HCT116 (cell line): ENCODE results near the gene BRSK2. TPM values are rescaled to one million over a fixed set of nuclear protein-coding genes. Genes with fewer than 3 reads are reported as not detected.

Source experiments
- ATAC-seq: fragments of 200-7000 bp; cut with Tn5 transposase; 2 replicates; pipeline ENCODE4 v1.9.1; 2020; ENCODE audit warnings: mild to moderate bottlenecking, moderate library complexity
- BruUV-seq: library from RNA; stranded (reverse); fragments of 400-500 nt; replicated peaks from 2 replicates; lab custom pipeline; 2021; lab: Mats Ljungman, UMichigan
- CTCF ChIA-PET: fragments of 300-600 bp; sonication (Branson Sonifier 250); formaldehyde crosslinking; loops from one replicate; lab custom pipeline; 2021; ENCODE audit warnings: antibody characterized with exemption; lab: Charles Lee
- POLR2A ChIA-PET: fragments of 300-600, 350-600 bp; sonication (Branson Sonifier 250); formaldehyde crosslinking; loops from one replicate; lab custom pipeline; 2021; ENCODE audit warnings: antibody characterized with exemption; lab: Charles Lee
- RAD21 ChIA-PET, 2 experiments: fragments of 300-600 bp; sonication (Branson Sonifier 250); formaldehyde crosslinking; loops; one replicate each; lab custom pipeline; 2023; ENCODE audit warnings: low total read pairs in 2 of 2; ENCODE audit not compliant: uncharacterized antibody in 2 of 2, unreplicated experiment in 2 of 2, low non-redundant PET in 1 of 2; lab: Charles Lee
- DNase-seq: peaks from one replicate; pipeline ENCODE4 v3.0.0-alpha.2; 2010; ENCODE audit warnings: low read depth, low spot score
- H2AFZ ChIP-seq: fragments of 200-600 bp; shearing (Covaris generic), sonication (generic); 2 replicates; pipeline ENCODE4 v1.6.1; 2017; ENCODE audit warnings: low read depth, mixed run types, mixed read lengths, antibody characterized with exemption, low read length; ENCODE audit not compliant: poor library complexity, severe bottlenecking
- H3K27ac ChIP-seq: 2 replicates; pipeline ENCODE4 v1.5.1; 2012; ENCODE audit warnings: low read depth, low read length
- H3K27me3 ChIP-seq: fragments of 200-600 bp; sonication (generic); 2 replicates; pipeline ENCODE4 v1.6.1; 2016; ENCODE audit warnings: mixed run types, low read length, mixed read lengths; ENCODE audit not compliant: insufficient read depth
- H3K36me3 ChIP-seq, 2 experiments: fragments of 200-500 bp in 1 of 2; fragments of 200-600 bp in 1 of 2; sonication (Bioruptor generic) in 1 of 2; sonication (generic) in 1 of 2; 2 replicates each; pipeline versions ENCODE4 v1.5.1 to v1.6.1; 2014 to 2016; ENCODE audit warnings: low read length in 2 of 2, inconsistent platforms in 1 of 2, mixed read lengths in 1 of 2, mixed run types in 1 of 2; ENCODE audit not compliant: insufficient read depth in 2 of 2, control insufficient read depth in 1 of 2
- H3K4me1 ChIP-seq, 2 experiments: fragments of 200-600 bp in 1 of 2; sonication (generic) in 1 of 2; 2 replicates each; pipeline versions ENCODE4 v1.5.1 to v1.6.1; 2012 to 2017; ENCODE audit warnings: low read length in 2 of 2, inconsistent platforms in 1 of 2, mild to moderate bottlenecking in 1 of 2, mixed read lengths in 1 of 2, mixed run types in 1 of 2, moderate library complexity in 1 of 2; ENCODE audit not compliant: insufficient read depth in 2 of 2, control insufficient read depth in 1 of 2
- H3K4me2 ChIP-seq: fragments of 200-600 bp; sonication (generic); 2 replicates; pipeline ENCODE4 v1.6.1; 2017; ENCODE audit warnings: mixed run types, low read length, mixed read lengths
- H3K4me3 ChIP-seq, 2 experiments: fragments of 200-600 bp in 1 of 2; sonication (generic) in 1 of 2; replicated peaks in 1 of 2; 2 replicates each; pipeline ENCODE4 v1.5.1; 2011 to 2016; ENCODE audit warnings: low read length in 2 of 2, control low read depth in 1 of 2, low read depth in 1 of 2, mild to moderate bottlenecking in 1 of 2, mixed read lengths in 1 of 2, mixed run types in 1 of 2
- H3K79me2 ChIP-seq: fragments of 200-600 bp; sonication (generic); 2 replicates; pipeline ENCODE4 v1.6.1; 2017; ENCODE audit warnings: mild to moderate bottlenecking, mixed run types, low read length, moderate library complexity, mixed read lengths; ENCODE audit not compliant: insufficient read depth
- H3K9ac ChIP-seq: fragments of 200-600 bp; sonication (generic); 2 replicates; pipeline ENCODE4 v1.6.1; 2016; ENCODE audit warnings: low read length, mixed read lengths
- H3K9me2 ChIP-seq: fragments of 200-600 bp; sonication (generic), shearing (Covaris generic); 2 replicates; pipeline ENCODE4 v1.6.1; 2017; ENCODE audit warnings: mixed run types, mild to moderate bottlenecking, moderate library complexity; ENCODE audit not compliant: insufficient read depth
- H3K9me3 ChIP-seq, 2 experiments: fragments of 200-500 bp in 1 of 2; fragments of 200-600 bp in 1 of 2; sonication (Bioruptor generic) in 1 of 2; sonication (generic) in 1 of 2; 2 replicates each; pipeline ENCODE4 v1.6.1; 2014 to 2017; ENCODE audit warnings: low read length in 2 of 2, mixed read lengths in 2 of 2, inconsistent platforms in 1 of 2, low read depth in 1 of 2, mild to moderate bottlenecking in 1 of 2, mixed run types in 1 of 2, moderate library complexity in 1 of 2; ENCODE audit not compliant: control insufficient read depth in 1 of 2, insufficient read depth in 1 of 2
- H4K20me1 ChIP-seq: fragments of 200-600 bp; sonication (generic), shearing (Covaris generic); 2 replicates; pipeline ENCODE4 v1.6.1; 2017; ENCODE audit warnings: mixed run types, mild to moderate bottlenecking, moderate library complexity; ENCODE audit not compliant: insufficient read depth
- CBX3 ChIP-seq: IDR thresholded peaks from 2 replicates; pipeline ENCODE4 v1.6.1; 2012; ENCODE audit warnings: low read depth
- CEBPB ChIP-seq: IDR thresholded peaks from 2 replicates; pipeline ENCODE4 v1.6.1; 2012; ENCODE audit warnings: low read depth
- ELF1 ChIP-seq: IDR thresholded peaks from 2 replicates; pipeline ENCODE4 v1.6.1; 2012; ENCODE audit warnings: low read depth, borderline replicate concordance
- JUND ChIP-seq: IDR thresholded peaks from 2 replicates; pipeline ENCODE4 v1.6.1; 2012
- POLR2AphosphoS5 ChIP-seq: IDR thresholded peaks from 2 replicates; pipeline ENCODE4 v1.6.1; 2011; ENCODE audit warnings: mild to moderate bottlenecking, low read depth, low read length, moderate library complexity
- RAD21 ChIP-seq: IDR thresholded peaks from 2 replicates; pipeline ENCODE4 v1.6.1; 2012; ENCODE audit warnings: low read depth, mild to moderate bottlenecking
- SIN3A ChIP-seq: IDR thresholded peaks from 2 replicates; pipeline ENCODE4 v1.6.1; 2012; ENCODE audit warnings: low read depth
- SP1 ChIP-seq: IDR thresholded peaks from 2 replicates; pipeline ENCODE4 v1.6.1; 2012; ENCODE audit warnings: low read depth
- SRF ChIP-seq: IDR thresholded peaks from 2 replicates; pipeline ENCODE4 v1.6.1; 2012; ENCODE audit warnings: low read depth
- TCF7L2 ChIP-seq: IDR thresholded peaks from 2 replicates; pipeline ENCODE4 v1.7.0; 2011; ENCODE audit warnings: borderline replicate concordance, inconsistent platforms; ENCODE audit not compliant: insufficient read depth, insufficient read length; ENCODE audit errors: extremely low read depth
- YY1 ChIP-seq: IDR thresholded peaks from 2 replicates; pipeline ENCODE4 v1.6.1; 2011; ENCODE audit warnings: low read length, low read depth, moderate library complexity, mild to moderate bottlenecking; ENCODE audit not compliant: insufficient replicate concordance; ENCODE audit errors: extremely low read depth
- ZFX ChIP-seq: fragments of 450-650 bp; IDR thresholded peaks from 2 replicates; pipeline ENCODE4 v1.6.1; 2017
- intact Hi-C: fragments of 100-400 bp; cut with micrococcal nuclease; formaldehyde crosslinking; loops from 2 replicates; pipeline ENCODE4 v1.10.0; 2022
- total RNA-seq: library from RNA; stranded (reverse); gene quantifications from one replicate; pipeline ENCODE4 v1.2.1, GENCODE V29; 2021; ENCODE audit not compliant: unreplicated experiment
- TF ChIP-seq, protein P1 (sequence below): IDR thresholded peaks from 2 replicates; pipeline ENCODE4 v1.6.1; 2012
- TF ChIP-seq, protein P2 (sequence below): IDR thresholded peaks from 2 replicates; pipeline ENCODE4 v1.6.1; 2011; ENCODE audit warnings: mild to moderate bottlenecking, low read length, moderate library complexity; ENCODE audit not compliant: insufficient replicate concordance; ENCODE audit errors: extremely low read depth
- TF ChIP-seq, protein P3 (sequence below): IDR thresholded peaks from 2 replicates; pipeline ENCODE4 v1.6.1; 2012
- TF ChIP-seq, protein P4 (sequence below), 3 experiments: fragments of 200-600 bp in 1 of 3; sonication (generic) in 1 of 3; IDR thresholded peaks in 2 of 3; conservative IDR thresholded peaks in 1 of 3; 2 replicates each; pipeline ENCODE4 v1.5.1; 2012 to 2017; ENCODE audit warnings: low read depth in 2 of 3, low read length in 2 of 3, antibody characterized with exemption in 1 of 3, borderline replicate concordance in 1 of 3, control low read depth in 1 of 3, mild to moderate bottlenecking in 1 of 3, mixed read lengths in 1 of 3, mixed run types in 1 of 3, moderate library complexity in 1 of 3; ENCODE audit not compliant: insufficient read depth in 1 of 3

BRSK2 gene
- total RNA-seq, 1 experiment from 2014 or later = 14.0 TPM

DNA sequence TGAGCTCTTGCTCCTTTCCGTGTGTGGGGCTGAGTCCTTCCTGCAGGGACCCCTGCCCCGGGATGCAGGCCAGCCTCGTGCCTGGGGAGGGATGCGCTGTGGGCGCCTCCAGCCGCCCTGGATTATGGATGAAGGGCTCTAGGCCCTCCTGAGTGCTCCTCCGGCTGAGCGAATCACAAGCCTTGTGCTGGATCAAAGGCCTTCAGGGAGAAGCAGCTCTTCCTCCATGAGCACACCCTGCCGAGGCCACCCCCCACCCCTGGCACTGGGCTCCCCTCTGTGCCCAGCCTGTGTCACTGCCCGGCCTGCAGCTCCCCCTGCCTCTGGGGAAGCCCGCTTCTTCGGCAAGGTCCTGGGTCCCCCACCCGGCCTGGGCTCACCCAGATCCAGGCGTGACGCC is 43.8 kb downstream of the BRSK2 start:
- BruUV-seq = no TSS peak
- no peaks in the 10 kb centered on the region for H3K79me2 ChIP-seq
- no peaks in the 10 kb centered on the region for H3K9me2 ChIP-seq
- intact Hi-C loops = no loop called here
- TF ChIP-seq CEBPB = no peak
- TF ChIP-seq SIN3A = no peak
- no peak for TF ChIP-seq SRF
- TF ChIP-seq JUND = no peak
- TF ChIP-seq CBX3 = no peak
- TF ChIP-seq, protein P1, sequence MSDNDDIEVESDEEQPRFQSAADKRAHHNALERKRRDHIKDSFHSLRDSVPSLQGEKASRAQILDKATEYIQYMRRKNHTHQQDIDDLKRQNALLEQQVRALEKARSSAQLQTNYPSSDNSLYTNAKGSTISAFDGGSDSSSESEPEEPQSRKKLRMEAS = no peak
- no peak for TF ChIP-seq YY1
- TF ChIP-seq, protein P2, sequence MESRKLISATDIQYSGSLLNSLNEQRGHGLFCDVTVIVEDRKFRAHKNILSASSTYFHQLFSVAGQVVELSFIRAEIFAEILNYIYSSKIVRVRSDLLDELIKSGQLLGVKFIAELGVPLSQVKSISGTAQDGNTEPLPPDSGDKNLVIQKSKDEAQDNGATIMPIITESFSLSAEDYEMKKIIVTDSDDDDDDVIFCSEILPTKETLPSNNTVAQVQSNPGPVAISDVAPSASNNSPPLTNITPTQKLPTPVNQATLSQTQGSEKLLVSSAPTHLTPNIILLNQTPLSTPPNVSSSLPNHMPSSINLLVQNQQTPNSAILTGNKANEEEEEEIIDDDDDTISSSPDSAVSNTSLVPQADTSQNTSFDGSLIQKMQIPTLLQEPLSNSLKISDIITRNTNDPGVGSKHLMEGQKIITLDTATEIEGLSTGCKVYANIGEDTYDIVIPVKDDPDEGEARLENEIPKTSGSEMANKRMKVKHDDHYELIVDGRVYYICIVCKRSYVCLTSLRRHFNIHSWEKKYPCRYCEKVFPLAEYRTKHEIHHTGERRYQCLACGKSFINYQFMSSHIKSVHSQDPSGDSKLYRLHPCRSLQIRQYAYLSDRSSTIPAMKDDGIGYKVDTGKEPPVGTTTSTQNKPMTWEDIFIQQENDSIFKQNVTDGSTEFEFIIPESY = no peak
- no peak for TF ChIP-seq TCF7L2
- TF ChIP-seq SP1 = no peak
- TF ChIP-seq, protein P3, sequence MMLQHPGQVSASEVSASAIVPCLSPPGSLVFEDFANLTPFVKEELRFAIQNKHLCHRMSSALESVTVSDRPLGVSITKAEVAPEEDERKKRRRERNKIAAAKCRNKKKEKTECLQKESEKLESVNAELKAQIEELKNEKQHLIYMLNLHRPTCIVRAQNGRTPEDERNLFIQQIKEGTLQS = no peak
- no peak for TF ChIP-seq RAD21
- no peak for TF ChIP-seq ELF1
- TF ChIP-seq, protein P4, sequence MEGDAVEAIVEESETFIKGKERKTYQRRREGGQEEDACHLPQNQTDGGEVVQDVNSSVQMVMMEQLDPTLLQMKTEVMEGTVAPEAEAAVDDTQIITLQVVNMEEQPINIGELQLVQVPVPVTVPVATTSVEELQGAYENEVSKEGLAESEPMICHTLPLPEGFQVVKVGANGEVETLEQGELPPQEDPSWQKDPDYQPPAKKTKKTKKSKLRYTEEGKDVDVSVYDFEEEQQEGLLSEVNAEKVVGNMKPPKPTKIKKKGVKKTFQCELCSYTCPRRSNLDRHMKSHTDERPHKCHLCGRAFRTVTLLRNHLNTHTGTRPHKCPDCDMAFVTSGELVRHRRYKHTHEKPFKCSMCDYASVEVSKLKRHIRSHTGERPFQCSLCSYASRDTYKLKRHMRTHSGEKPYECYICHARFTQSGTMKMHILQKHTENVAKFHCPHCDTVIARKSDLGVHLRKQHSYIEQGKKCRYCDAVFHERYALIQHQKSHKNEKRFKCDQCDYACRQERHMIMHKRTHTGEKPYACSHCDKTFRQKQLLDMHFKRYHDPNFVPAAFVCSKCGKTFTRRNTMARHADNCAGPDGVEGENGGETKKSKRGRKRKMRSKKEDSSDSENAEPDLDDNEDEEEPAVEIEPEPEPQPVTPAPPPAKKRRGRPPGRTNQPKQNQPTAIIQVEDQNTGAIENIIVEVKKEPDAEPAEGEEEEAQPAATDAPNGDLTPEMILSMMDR (IDR thresholded peaks at IDR 0.05 in 2 of 3, conservative IDR thresholded peaks at IDR 0.05 in 1 of 3; ENCODE audit: borderline replicate concordance in 1 of 3, insufficient read depth in 1 of 3, low read depth in 2 of 3, low read length in 2 of 3) = no peak
- TF ChIP-seq POLR2AphosphoS5 = no peak
- TF ChIP-seq ZFX = no peak
- H3K9me3 ChIP-seq = no peaks in the 10 kb centered on the region
- H4K20me1 ChIP-seq = no peaks in the 10 kb centered on the region
- ChIA-PET POLR2A (no interaction called here), RAD21 (no interaction called here), CTCF (no interaction called here)
- no peak overlapping the region for H3K27ac ChIP-seq
- no peak overlapping the region for H3K9ac ChIP-seq
- peaks cover 0 to 6% of the 10 kb centered on the region in 2 experiments; a peak in 1 of 4 replicates for H3K4me1 ChIP-seq
- no peaks in the 10 kb centered on the region for H3K36me3 ChIP-seq
- H3K4me2 ChIP-seq = no peak overlapping the region
- DNase-seq (no peak), ATAC-seq (no peak)
- no peak overlapping the region for H3K4me3 ChIP-seq
- H3K27me3 ChIP-seq = no peaks in the 10 kb centered on the region
- no peak overlapping the region for H2AFZ ChIP-seq
